Stimulated activated CD8-positive, alpha-beta memory T cell treated with anti-CD3 and anti-CD28 coated beads, Interleukin-4, amount 100 ng/mL, for 4 hours (primary cell): Measurements from ENCODE around the gene SGPP1.
"Not testable (repeated sequence)": the region's sequence is repeated elsewhere in the genome, so short reads cannot be mapped to it uniquely, and the experiment has no call there.

Experiments
- DNase-seq, 2 donors: peaks; one replicate each; pipeline ENCODE4 v3.0.0-alpha.2; 2020; ENCODE audit warnings: low read depth in 2 of 2, low spot score in 1 of 2

SGPP1 gene

DNA sequence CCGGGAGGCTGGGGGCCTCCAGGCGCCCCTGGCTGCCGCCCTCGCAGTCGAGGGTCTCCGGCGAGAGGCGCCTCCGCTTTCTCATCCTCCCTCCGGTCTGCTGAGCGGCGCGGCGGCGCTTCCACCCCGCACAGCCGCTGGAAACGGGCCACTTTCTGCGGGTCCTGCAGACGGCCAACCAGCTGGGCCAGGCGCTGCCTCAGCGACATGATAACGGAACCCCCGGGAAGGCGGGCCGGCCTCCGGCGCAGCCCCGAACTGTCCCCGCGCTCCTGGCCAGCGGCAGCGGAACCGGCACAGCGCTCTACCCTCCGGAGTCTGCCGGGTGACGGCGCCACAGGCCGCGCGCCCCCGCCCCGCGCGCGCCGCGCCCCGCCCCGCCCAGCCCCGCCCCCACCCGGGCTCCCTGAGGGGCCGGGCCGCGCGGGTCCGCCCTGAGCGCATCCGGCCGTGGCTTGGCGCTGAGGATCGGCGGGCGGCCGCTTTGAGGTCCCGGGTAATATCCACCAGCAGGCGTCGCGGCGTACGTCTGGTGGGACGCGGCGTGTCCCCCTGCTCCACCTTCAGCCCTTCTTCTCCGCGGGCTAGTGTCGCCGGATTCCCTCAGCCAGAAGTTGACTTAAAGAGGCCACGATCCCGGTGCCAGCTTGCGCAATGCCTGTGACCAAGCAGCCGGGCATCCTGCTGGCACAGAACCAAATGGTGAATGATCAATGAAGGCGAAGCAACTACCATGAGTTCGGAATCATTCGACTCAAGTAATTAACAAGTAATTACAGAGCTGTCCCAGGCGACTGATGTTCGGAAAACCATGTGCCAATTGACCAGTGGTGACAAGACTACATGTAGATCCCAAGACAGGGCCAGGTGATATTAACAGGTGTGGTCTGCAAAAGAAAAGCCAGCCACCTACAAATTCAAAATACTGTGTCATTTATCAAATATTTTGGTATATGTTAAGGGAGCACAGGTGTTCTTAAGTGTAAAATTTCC lies at the start of gene SGPP1:
Gene SGPP1 (minus strand): TSS at position 330 of the 993 bp plus-strand sequence. CDS start 121 bp downstream, at position 209.
- peak; percentile 20 to 54 for DNase-seq

GRCh38 chr14:63777024-63777423 lies 49.2 kb upstream of the SGPP1 start:
- no peak for DNase-seq

GRCh38 chr14:63773504-63773903 lies 45.6 kb upstream of the SGPP1 start:
- no peak for DNase-seq

GRCh38 chr14:63770187-63770807 lies 42.4 kb upstream of the SGPP1 start:
- DNase-seq, result peak in 1 of 2 donors; percentile 13

- no peak for DNase-seq
These were observed 38.7 kb upstream of the SGPP1 start for GRCh38 chr14:63766611-63767010.

DNA sequence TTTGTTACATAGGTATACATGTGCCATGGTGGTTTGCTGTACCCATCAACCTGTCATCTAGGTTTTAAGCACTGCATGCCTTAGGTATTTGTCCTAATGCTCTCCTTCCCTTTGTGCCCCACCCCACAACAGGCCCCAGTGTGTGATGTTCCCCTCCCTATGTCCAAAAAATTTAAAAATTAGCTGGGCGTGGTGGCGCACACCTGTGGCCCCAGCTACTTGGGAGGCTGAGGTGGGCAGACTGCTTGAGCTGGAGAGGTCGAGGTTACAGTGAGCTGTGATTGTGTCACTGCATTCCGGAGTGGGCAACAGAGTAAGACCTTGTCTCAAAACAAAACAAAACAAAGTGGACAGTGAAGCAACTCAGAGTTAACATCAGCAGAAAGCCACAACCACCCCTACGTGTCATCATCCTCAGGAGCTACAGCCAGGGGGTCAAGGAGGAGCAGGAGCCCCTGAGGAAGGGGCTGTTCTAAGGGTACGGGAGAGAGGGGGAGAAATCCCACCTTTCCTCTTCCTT lies 36.8 kb upstream of the SGPP1 start:
- no peak for DNase-seq

GRCh38 chr14:63764103-63764502 lies 36.2 kb upstream of the SGPP1 start:
- no peak for DNase-seq

- DNase-seq, result no peak
These were observed 33.7 kb upstream of the SGPP1 start for GRCh38 chr14:63761351-63762117.

- DNase-seq, result no peak
These were observed 32.1 kb upstream of the SGPP1 start for GRCh38 chr14:63760014-63760413.

DNA sequence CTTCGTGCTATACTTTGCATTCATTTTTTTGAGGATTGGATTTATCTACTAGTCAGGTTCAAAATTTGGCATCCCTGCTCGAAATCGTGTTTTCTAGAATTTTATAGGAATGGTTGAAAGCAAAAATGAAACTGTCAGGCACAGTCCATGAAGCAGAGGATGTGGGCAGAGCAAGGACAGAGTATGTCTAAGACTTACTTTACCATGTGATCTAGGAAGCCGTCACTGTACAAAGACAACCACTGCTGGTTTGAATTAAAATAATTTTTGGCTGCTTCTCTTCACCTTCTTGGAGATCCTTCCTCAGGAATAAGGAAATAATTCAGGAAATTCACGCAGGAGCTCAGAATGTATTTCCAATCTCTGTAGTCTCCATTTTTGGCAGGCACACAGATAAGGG lies 31.6 kb upstream of the SGPP1 start:
- no peak for DNase-seq

- DNase-seq, result no peak
These were observed 29.3 kb upstream of the SGPP1 start for GRCh38 chr14:63757211-63757610.

DNA sequence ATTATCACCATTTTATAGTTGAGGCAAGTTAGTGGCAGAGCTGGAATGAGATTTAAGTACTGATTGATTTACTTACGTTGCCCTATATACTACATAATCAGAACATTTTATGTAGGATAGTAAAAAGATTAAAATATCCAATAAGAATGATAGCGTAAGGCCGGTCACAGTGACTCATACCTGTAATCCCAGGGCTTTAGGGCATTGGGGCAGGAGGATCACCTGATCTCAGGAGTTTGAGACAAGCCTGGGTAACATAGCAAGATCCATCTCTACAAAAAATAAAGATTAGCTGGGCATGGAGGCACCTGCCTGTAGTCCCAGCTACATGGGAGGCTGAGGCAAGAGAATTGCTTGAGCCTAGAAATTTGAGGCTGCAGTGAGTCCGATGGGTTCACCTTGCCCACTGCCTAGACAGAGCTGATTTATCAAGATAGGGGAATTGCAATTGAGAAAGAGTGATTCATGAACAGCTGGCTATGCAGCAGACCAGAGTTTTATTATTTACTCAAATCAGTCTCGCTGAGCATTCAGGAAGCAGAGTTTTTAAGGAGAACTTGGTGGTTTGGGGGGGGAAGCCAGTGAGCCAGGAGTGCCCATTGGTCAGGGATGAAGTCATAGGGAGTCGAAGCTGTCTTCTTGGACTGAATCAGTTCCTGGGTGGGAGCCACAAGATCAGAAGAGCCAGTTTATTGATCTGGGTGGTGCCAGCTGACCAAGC lies 24.7 kb upstream of the SGPP1 start:
- no peak for DNase-seq

DNA sequence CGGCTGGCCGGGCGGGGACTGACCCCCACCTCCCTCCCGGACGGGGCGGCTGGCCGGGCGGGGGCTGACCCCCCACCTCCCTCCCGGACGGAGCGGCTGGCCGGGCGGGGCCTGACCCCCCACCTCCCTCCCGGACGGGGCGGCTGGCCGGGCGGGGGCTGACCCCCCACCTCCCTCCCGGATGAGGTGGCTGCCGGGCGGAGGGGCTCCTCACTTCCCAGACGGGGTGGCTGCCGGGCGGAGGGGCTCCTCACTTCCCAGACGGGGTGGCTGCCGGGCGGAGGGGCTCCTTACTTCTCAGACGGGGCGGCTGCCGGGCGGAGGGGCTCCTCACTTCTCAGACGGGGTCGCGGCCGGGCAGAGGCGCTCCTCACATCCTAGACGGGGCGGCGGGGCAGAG lies 23.2 kb upstream of the SGPP1 start:
- not testable (repeated sequence) for DNase-seq

DNA sequence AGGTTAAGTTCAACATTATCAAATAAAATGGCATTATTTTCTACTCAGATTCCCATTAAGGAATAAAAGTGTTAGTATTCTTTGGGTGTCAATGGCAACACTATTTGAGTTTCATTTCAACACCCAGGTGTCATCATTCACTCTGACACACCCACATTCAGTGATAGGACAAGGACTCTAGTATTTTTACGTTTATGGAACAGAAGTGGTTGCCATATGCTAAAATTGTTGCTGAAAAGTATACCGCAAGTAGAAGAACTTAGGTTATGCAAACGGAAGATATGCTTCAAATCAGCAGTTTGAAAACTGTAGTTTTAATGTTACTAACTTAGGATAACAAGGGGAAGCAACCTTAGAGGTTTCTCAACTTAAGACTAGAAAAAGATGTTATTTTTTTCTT lies 20.0 kb upstream of the SGPP1 start:
- no peak for DNase-seq

DNA sequence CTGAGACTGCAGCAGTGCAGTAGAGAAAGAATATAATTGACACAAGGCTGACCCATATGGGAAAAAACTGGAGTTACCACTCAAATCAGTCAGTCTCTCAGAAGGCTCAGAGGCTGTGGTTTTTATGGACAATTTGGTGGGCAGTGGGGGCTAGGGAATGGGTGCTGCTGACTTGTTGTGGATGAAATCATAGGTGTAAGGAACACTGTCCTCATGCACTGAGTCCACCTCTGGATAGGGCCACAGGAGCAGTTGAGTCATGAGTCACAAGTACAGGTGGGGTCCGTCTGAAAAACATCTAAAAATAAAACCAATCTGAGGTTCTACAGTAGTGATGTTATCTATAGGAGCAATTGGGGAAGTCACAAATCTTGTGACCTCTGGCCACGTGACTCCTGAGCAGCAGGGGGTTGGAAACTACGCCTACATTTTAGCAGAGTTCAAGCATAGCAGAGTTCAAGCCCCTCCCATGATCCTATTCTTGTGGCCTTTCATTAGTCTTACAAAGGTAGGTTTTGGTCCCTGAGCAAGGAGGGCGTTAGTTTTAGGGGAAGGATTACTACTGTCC lies 18.1 kb upstream of the SGPP1 start:
- no peak for DNase-seq

GRCh38 chr14:63745272-63745671 lies 17.4 kb upstream of the SGPP1 start:
- DNase-seq, result no peak

GRCh38 chr14:63737582-63738006 lies 9.7 kb upstream of the SGPP1 start:
- no peak for DNase-seq

DNA sequence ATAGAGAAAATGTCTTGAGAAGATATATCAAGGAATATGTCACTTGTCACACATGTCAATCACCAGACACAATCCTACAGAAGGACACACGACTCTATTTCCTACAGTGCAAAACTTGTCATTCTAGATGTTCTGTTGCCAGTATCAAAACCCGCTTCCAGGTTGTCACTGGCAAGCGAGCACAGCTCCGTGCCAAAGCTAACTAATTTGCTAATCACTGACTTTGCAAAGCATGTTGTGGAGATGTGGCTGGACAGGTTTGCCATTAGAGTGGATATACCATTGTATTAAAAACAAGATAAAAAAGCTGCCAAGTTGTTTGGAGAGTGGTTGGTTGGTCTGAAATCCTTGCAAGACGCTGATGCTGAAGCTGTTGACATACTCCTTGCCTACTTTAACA lies 7.9 kb upstream of the SGPP1 start:
- DNase-seq, result no peak

DNA sequence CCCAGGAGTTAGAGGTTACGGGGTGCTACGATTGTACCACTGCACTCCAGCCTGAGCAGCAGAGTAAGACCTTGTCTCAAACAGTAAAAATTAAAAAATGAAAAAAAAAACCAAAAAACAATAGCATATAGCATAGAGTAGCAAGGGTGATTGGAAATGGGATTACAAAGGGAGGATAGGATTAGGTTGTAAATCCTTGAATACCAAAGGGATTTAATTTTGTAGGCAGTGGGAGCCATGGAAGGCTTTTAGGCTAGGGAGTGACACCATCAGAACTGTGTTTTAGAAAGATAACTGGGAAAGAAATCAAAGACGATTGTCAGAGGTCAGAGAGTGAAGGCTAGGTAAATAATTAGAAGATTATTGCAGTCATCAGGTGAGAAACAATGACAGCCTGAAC lies 2.8 kb upstream of the SGPP1 start:
- DNase-seq, result no peak

DNA sequence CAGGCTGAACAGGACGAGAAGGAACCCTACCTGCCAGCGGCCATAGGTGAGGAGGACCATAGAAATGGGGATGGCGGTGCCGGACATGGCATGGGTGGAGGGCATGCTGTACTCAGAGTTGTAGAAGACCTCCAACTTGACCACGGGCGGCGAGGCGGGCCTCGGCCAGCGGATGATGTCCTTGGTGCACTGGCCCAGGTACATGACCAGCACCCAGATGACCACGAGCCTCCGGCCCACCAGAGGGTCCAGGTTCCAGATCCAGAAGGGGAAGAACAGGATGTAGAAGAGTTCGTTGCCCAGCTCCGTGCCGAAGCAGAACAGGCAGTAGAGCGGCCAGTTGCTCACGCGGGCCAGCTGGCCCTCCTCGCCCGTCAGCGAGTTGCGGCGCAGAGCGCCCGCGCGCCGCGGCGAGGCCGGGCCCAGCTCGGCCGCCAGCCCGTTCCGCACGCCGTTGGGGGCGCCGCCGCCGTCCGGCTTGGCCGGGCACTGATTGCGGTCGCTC lies 582 bp downstream of the SGPP1 start:
- no peak for DNase-seq
